Uterus (tissue), 4 donors: ENCODE measurements around the gene TRIM6. TPM values are rescaled to one million over a fixed set of nuclear protein-coding genes. Genes with fewer than 3 reads are reported as not detected.

Experiments
- DNase-seq, 2 donors: peaks; one replicate each; pipeline ENCODE4 v3.0.0-alpha.2; 2019 to 2020
- H3K27ac ChIP-seq, 2 donors: fragments of 200-600 bp; sonication (generic); 1 replicate in 1 of 2; 2 replicates in 1 of 2; pipeline ENCODE4 v1.5.1; 2016 to 2018
- H3K27me3 ChIP-seq, 2 donors: fragments of 200-600 bp; sonication (generic); one replicate each; pipeline ENCODE4 v1.5.1; 2018 to 2019; ENCODE audit warnings: control low read depth in 1 of 2
- H3K36me3 ChIP-seq, 2 donors: fragments of 200-600 bp; sonication (generic); one replicate each; pipeline ENCODE4 v1.5.1; 2019; ENCODE audit warnings: control low read depth in 1 of 2
- H3K4me1 ChIP-seq, 2 donors: fragments of 200-600 bp; sonication (generic); one replicate each; pipeline ENCODE4 v1.5.1; 2018 to 2019; ENCODE audit warnings: control low read depth in 1 of 2
- H3K4me3 ChIP-seq, 2 donors: fragments of 200-600 bp; sonication (generic); 1 replicate in 1 of 2; 2 replicates in 1 of 2; pipeline ENCODE4 v1.5.1; 2018 to 2019; ENCODE audit warnings: mild to moderate bottlenecking in 1 of 2
- H3K9me3 ChIP-seq, 2 donors: fragments of 200-600 bp; sonication (generic); one replicate each; pipeline ENCODE4 v1.5.1; 2019; ENCODE audit warnings: control low read depth in 1 of 2
- CTCF ChIP-seq, 4 experiments: fragments of 200-600 bp in 2 of 4; fragments of 450-650 bp in 2 of 4; sonication (generic) in 2 of 4; IDR thresholded peaks; one replicate each; pipeline ENCODE4 v1.5.1; 2016 to 2019; ENCODE audit warnings: antibody characterized with exemption in 4 of 4, mild to moderate bottlenecking in 2 of 4, moderate library complexity in 1 of 4
- POLR2A ChIP-seq, 2 donors: fragments of 450-650 bp; IDR thresholded peaks; one replicate each; pipeline ENCODE4 v1.6.1; 2016; ENCODE audit warnings: antibody characterized with exemption in 2 of 2, mild to moderate bottlenecking in 1 of 2, moderate library complexity in 1 of 2
- intact Hi-C: fragments of 100-400 bp; cut with DNase I; formaldehyde crosslinking; loops from one replicate; pipeline ENCODE4 v1.15.1; 2023; ENCODE audit warnings: low total_unique reads
- total RNA-seq, 4 donors: library from RNA; depleted of rRNA in 3 of 4; stranded (reverse); fragments of >200 nt in 3 of 4; gene quantifications; one replicate each; pipeline versions ENCODE4 v1.1.0 to v1.2.4, GENCODE V29; 2014 to 2023
- donor health status: DM: yes; HTN: yes; CAD: no.

The TRIM6 gene
- total RNA-seq, 4 donors from 2014 or later, result 4.3 to 11.5 (median 7.2) TPM

- H3K9me3 ChIP-seq, result no peaks in the 10 kb centered on the region
- H3K36me3 ChIP-seq, result no peaks in the 10 kb centered on the region
- H3K27ac ChIP-seq, result no peak overlapping the region
- no peaks in the 10 kb centered on the region for H3K27me3 ChIP-seq
- H3K4me3 ChIP-seq, result no peak overlapping the region
- intact Hi-C loops, result no loop called here
- TF ChIP-seq CTCF (IDR thresholded peaks at IDR 0.05), result no peak
- no peak for TF ChIP-seq POLR2A (IDR thresholded peaks at IDR 0.05)
- no peak for DNase-seq
- H3K4me1 ChIP-seq, result no peaks in the 10 kb centered on the region
Measured at GRCh38 chr11:5604896-5605295, 8.5 kb downstream of the TRIM6 start.

DNA sequence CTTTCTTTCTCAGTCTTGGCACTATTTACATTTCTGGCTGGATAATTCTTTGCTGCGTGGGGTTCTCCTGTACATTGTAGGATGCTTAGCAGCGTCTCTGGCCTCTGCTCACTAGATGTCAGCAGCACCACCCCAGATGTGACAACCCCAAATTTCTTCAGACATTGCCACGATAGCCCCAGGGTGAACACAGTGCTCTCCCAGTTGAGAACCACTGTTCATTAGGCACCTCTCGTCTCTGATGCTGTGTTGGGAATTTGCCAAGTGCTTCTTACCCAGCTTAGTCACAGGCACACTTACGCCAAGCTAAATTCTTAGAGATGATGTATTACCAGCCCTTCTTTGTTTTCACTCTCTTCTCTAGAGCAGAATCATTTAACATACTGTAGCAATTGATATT, 9.4 kb downstream of the TRIM6 start:
- H3K4me3 ChIP-seq, result no peak overlapping the region
- H3K36me3 ChIP-seq, result no peaks in the 10 kb centered on the region
- TF ChIP-seq CTCF (IDR thresholded peaks at IDR 0.05) (no peak), POLR2A (IDR thresholded peaks at IDR 0.05) (no peak)
- intact Hi-C loops, result no loop called here
- no peak overlapping the region for H3K27ac ChIP-seq
- H3K27me3 ChIP-seq, result no peaks in the 10 kb centered on the region
- no peak for DNase-seq
- H3K4me1 ChIP-seq, result no peaks in the 10 kb centered on the region
- H3K9me3 ChIP-seq, result no peaks in the 10 kb centered on the region

DNA sequence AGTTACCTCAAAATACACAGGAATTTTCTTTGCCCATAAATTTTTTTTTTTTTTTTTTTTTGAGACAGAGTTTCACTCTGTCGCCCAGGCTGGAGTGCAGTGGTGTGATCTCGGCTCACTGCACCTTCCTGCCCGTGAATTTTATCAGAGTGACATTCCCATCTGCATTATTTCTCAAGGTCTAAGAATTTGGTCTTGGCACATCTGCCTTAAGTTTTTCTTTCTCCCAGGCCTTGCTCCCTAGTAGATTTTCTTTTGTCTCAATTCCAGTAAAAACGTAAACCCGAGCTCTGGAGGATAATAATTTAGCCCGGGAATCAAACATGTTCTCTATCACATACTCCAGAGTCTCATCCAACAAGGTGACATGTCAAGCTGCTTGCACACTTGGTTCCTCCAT, 12.4 kb downstream of the TRIM6 start:
- Histone ChIP-seq H3K4me3 (no peak overlapping the region), H3K36me3 (no peaks in the 10 kb centered on the region), H3K27me3 (no peaks in the 10 kb centered on the region), H3K9me3 (no peaks in the 10 kb centered on the region), H3K4me1 (no peaks in the 10 kb centered on the region), H3K27ac (no peak overlapping the region)
- no peak for TF ChIP-seq CTCF (IDR thresholded peaks at IDR 0.05)
- DNase-seq, result no peak
- intact Hi-C loops, result no loop called here

DNA sequence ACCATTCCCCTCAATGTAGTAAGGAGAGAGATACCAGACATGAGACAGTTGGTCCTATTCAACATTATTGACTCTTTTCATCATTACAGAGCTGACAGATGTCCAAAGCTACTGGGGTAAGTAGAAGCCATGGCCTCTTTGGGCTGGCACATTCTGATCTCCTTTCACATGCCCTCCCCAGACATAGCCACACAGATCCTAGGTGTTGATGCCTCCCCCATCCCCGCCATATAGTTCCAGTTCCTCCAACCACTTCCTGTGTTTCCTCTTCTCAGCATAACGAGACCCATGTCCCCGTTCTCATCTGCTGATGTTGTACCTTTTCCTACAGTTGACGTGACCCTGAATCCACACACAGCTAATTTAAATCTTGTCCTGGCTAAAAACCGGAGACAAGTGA, 14.0 kb downstream of the TRIM6 start:
- intact Hi-C loops, result no loop called here
- no peak for DNase-seq
- Histone ChIP-seq H3K4me1 (no peaks in the 10 kb centered on the region), H3K27ac (no peak overlapping the region), H3K36me3 (no peaks in the 10 kb centered on the region), H3K9me3 (no peaks in the 10 kb centered on the region), H3K27me3 (no peaks in the 10 kb centered on the region), H3K4me3 (no peak overlapping the region)
- TF ChIP-seq CTCF (IDR thresholded peaks at IDR 0.05) (no peak), POLR2A (IDR thresholded peaks at IDR 0.05) (no peak)

GRCh38 chr11:5611627-5612026, 15.2 kb downstream of the TRIM6 start:
- Histone ChIP-seq H3K9me3 (no peaks in the 10 kb centered on the region), H3K27me3 (no peaks in the 10 kb centered on the region), H3K27ac (no peak overlapping the region), H3K4me1 (no peaks in the 10 kb centered on the region), H3K4me3 (no peak overlapping the region), H3K36me3 (no peaks in the 10 kb centered on the region)
- DNase-seq, result no peak
- TF ChIP-seq CTCF (IDR thresholded peaks at IDR 0.05) (no peak), POLR2A (IDR thresholded peaks at IDR 0.05) (no peak)
- intact Hi-C loops, result no loop called here
